GM12878 (cell line): ENCODE measurements around the gene PRMT7. TPM values are rescaled to one million over a fixed set of nuclear protein-coding genes. Genes with fewer than 3 reads are reported as not detected.

ENCODE experiments used
- ATAC-seq: fragments of 200-7000 bp; cut with Tn5 transposase; 3 replicates; pipeline ENCODE4 v1.9.1; 2020; ENCODE audit warnings: mild to moderate bottlenecking, moderate library complexity
- BruUV-seq: library from RNA; stranded (reverse); fragments of 400-500 nt; replicated peaks from 2 replicates; lab custom pipeline; 2021; lab: Mats Ljungman, UMichigan
- CTCF ChIA-PET: fragments of 300-600 bp; sonication (Branson Sonifier 250); formaldehyde crosslinking; extraction: SDS; loops from one replicate; lab custom pipeline; 2021; ENCODE audit warnings: inconsistent platforms; lab: Yijun Ruan, JAX
- POLR2A ChIA-PET: fragments of 350-600 bp; formaldehyde crosslinking; extraction: SDS; loops from one replicate; lab custom pipeline; 2021; ENCODE audit warnings: inconsistent platforms; lab: Charles Lee
- RAD21 ChIA-PET: fragments of 300-600 bp; sonication (Branson Sonifier 250); formaldehyde crosslinking; loops from one replicate; lab custom pipeline; 2023; ENCODE audit warnings: antibody characterized with exemption; ENCODE audit not compliant: unreplicated experiment; lab: Charles Lee
- SMC1A ChIA-PET: fragments of 300-600 bp; sonication (Branson Sonifier 250); formaldehyde crosslinking; loops from one replicate; lab custom pipeline; 2023; ENCODE audit not compliant: unreplicated experiment, uncharacterized antibody; lab: Charles Lee
- DNase-seq: peaks from one replicate; pipeline ENCODE4 v3.0.0-alpha.2; 2011; ENCODE audit warnings: low read depth, low spot score
- FAIRE-seq: peaks from 3 replicates; lab custom pipeline; 2011; peaks lifted over from hg19 to GRCh38; lab: Jason Lieb, UNC
- H2AFZ ChIP-seq: 2 replicates; pipeline ENCODE4 v1.6.0; 2011; ENCODE audit warnings: low read depth, low read length, control low read depth; ENCODE audit not compliant: control insufficient read depth
- H3K27ac ChIP-seq: 2 replicates; pipeline ENCODE4 v1.5.1; 2011; ENCODE audit warnings: control low read depth; ENCODE audit not compliant: control insufficient read depth, insufficient read depth
- H3K27me3 ChIP-seq, 2 experiments: replicated peaks in 1 of 2; 2 replicates each; pipeline versions ENCODE4 v1.6.0 to v1.6.1; 2011; ENCODE audit warnings: low read length in 1 of 2; ENCODE audit not compliant: control insufficient read depth in 2 of 2, insufficient read depth in 2 of 2
- H3K36me3 ChIP-seq, 2 experiments: 2 replicates each; pipeline ENCODE4 v1.5.1; 2011; ENCODE audit warnings: low read length in 1 of 2; ENCODE audit not compliant: control insufficient read depth in 2 of 2, insufficient read depth in 2 of 2
- H3K4me1 ChIP-seq: 2 replicates; pipeline ENCODE4 v1.6.1; 2011; ENCODE audit warnings: mild to moderate bottlenecking, low read length, moderate library complexity, mixed read lengths; ENCODE audit not compliant: control insufficient read depth, insufficient read depth
- H3K4me2 ChIP-seq: 2 replicates; pipeline ENCODE4 v1.6.0; 2011; ENCODE audit warnings: control low read depth; ENCODE audit not compliant: control insufficient read depth, insufficient read depth
- H3K4me3 ChIP-seq: fragments of 200-600 bp; sonication (generic); 2 replicates; pipeline ENCODE4 v1.5.1; 2016
- H3K79me2 ChIP-seq: 2 replicates; pipeline ENCODE4 v1.6.0; 2011; ENCODE audit warnings: low read length; ENCODE audit not compliant: control insufficient read depth, insufficient read depth
- H3K9ac ChIP-seq: 2 replicates; pipeline ENCODE4 v1.8.0; 2011; ENCODE audit warnings: low read length, control low read depth, mixed read lengths; ENCODE audit not compliant: control insufficient read depth, insufficient read depth
- H3K9me3 ChIP-seq: replicated peaks from 3 replicates; pipeline ENCODE4 v1.5.1; 2011; ENCODE audit warnings: mild to moderate bottlenecking, low read length; ENCODE audit not compliant: control insufficient read depth, insufficient read depth
- H4K20me1 ChIP-seq: 2 replicates; pipeline ENCODE4 v1.6.0; 2011; ENCODE audit not compliant: control insufficient read depth, insufficient read depth
- HDGF ChIP-seq: fragments of 450-650 bp; IDR thresholded peaks from 2 replicates; pipeline ENCODE4 v1.6.1; 2016; ENCODE audit warnings: antibody characterized with exemption
- KLF5 ChIP-seq: fragments of 450-650 bp; IDR thresholded peaks from 2 replicates; pipeline ENCODE4 v1.6.1; 2014; ENCODE audit warnings: mild to moderate bottlenecking; ENCODE audit not compliant: partially characterized antibody
- NBN ChIP-seq: fragments of 450-650 bp; IDR thresholded peaks from 2 replicates; pipeline ENCODE4 v1.6.1; 2016
- SMAD5 ChIP-seq: IDR thresholded peaks from 2 replicates; pipeline ENCODE4 v1.6.1; 2016; ENCODE audit warnings: antibody characterized with exemption, low read depth
- SRF ChIP-seq, 2 experiments: IDR thresholded peaks; 2 replicates each; pipeline ENCODE4 v1.6.1; 2011; ENCODE audit warnings: low read depth in 2 of 2, low read length in 2 of 2, mild to moderate bottlenecking in 1 of 2, moderate library complexity in 1 of 2
- TAF1 ChIP-seq: IDR thresholded peaks from 2 replicates; pipeline ENCODE4 v1.6.1; 2011; ENCODE audit warnings: mild to moderate bottlenecking, low read depth, low read length, borderline replicate concordance
- WGBS: methylation state at CpG from one replicate; pipeline ENCODE4 v1.1.6; 2016; ENCODE audit warnings: low lambda C conversion rate; ENCODE audit not compliant: insufficient replicate concordance, insufficient coverage; ENCODE audit errors: missing lambda C conversion rate; 5-methylcytosine and 5-hydroxymethylcytosine counted together
- in situ Hi-C: fragments of 300-500 bp; cut with MboI; formaldehyde crosslinking; loops from 9 replicates; pipeline ENCODE4 v1.14.3; 2018; ENCODE audit warnings: mixed read lengths
- intact Hi-C: fragments of 100-400 bp; cut with micrococcal nuclease; formaldehyde crosslinking; loops from one replicate; pipeline ENCODE4 v1.14.2; 2022; ENCODE audit not compliant: unreplicated experiment
- polyA plus RNA-seq, 11 experiments: library from polyadenylated mRNA; depleted of rRNA in 4 of 11; unstranded in 6 of 11; stranded (reverse) in 5 of 11; fragments of >200 nt; fragmentation: Nextera tagmentation in 4 of 11; fragmentation: Illumina TruSeq in 1 of 11; extraction: Ambion mirVana in 4 of 11; extraction: Trizol in 1 of 11; gene quantifications; 1 replicate in 1 of 11; 2 replicates in 10 of 11; pipeline versions ENCODE4 v1.2.1 to v1.2.3, GENCODE V29; 2011 to 2016; ENCODE audit warnings: inconsistent platforms in 2 of 11, missing spikeins in 2 of 11, low read depth in 1 of 11
- total RNA-seq, 4 experiments: library from RNA; depleted of rRNA in 3 of 4; stranded (reverse); fragments of >200 nt in 3 of 4; fragmentation: Illumina TruSeq in 1 of 4; extraction: Trizol in 1 of 4; gene quantifications; 2 replicates each; pipeline versions ENCODE4 v1.2.1 to v1.2.3, GENCODE V29; 2013 to 2021
- TF ChIP-seq, protein P1 (sequence below): fragments of 450-650 bp; IDR thresholded peaks from 2 replicates; pipeline ENCODE4 v1.6.1; 2017; ENCODE audit warnings: mild to moderate bottlenecking, low read depth, inconsistent platforms; ENCODE audit not compliant: poor library complexity, severe bottlenecking
- TF ChIP-seq, protein P2 (sequence below): fragments of 450-650 bp; IDR thresholded peaks from 2 replicates; pipeline ENCODE4 v1.6.1; 2017; ENCODE audit warnings: low read depth, mild to moderate bottlenecking, moderate library complexity
- TF ChIP-seq, protein P3 (sequence below): fragments of 450-650 bp; IDR thresholded peaks from 2 replicates; pipeline ENCODE4 v1.6.1; 2016; ENCODE audit warnings: mild to moderate bottlenecking
- TF ChIP-seq, protein P4 (sequence below): fragments of 450-650 bp; IDR thresholded peaks from 2 replicates; pipeline ENCODE4 v1.6.1; 2016; ENCODE audit warnings: mild to moderate bottlenecking

Gene PRMT7
- total and polyA plus RNA-seq, 10 of the 15 experiments (the other 5 are each of a cell fraction or from before 2014, with no cell fraction given): 5.1 to 56.1 (median 42.0) TPM

DNA sequence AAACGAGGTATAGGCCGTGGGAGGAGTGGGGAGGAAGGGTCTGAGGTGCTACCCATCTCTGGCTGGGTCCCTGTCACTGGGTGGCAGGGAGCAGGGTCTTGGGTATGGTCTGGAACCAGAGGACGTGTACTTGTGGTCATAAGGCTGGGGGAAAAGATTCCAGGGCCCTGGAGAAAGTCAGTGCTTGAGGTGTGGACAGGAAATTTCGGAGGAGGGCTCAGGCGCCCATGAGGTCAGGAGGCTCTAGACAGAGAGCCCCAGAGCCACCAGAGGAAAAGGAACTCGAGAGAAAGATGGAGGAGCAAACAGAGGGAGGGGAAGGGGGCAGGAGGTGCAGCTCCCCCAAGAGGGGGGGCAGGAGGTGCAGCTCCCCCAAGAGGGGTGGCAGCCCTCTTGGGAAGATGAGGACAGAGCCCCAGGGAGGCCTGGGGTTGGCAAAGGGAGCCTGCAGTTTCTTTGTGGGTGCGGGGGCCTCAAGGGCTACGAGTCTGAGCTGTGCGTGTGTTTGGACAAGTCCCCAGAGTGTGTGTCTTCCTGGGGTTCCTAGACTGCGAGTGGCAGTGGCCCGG is 47.2 kb upstream of the PRMT7 start:
- Histone ChIP-seq H3K9ac (peak overlapping the region; percentile 87), H3K9me3 (no peaks in the 10 kb centered on the region), H3K4me1 (peaks cover 15% of the 10 kb centered on the region), H3K36me3 (peaks cover 5 to 6% of the 10 kb centered on the region in 2 experiments; a peak in 2 of 4 replicates), H4K20me1 (no peaks in the 10 kb centered on the region)
- BruUV-seq: no TSS peak
- WGBS: 31% methylated on average over 11 of the region's 11 CpGs
- CTCF ChIA-PET: interaction anchor here (0.7 to 9.0 kb wide), 25 partner anchors 8 to 272 kb away, joined by 3 to 747 read pairs (median 8); partner anchors contain the start of genes PLA2G15, PRMT7 and SLC7A6OS
- FAIRE-seq (no peak), DNase-seq (no peak)
- no peak for TF ChIP-seq SMAD5
- TF ChIP-seq, protein P1, sequence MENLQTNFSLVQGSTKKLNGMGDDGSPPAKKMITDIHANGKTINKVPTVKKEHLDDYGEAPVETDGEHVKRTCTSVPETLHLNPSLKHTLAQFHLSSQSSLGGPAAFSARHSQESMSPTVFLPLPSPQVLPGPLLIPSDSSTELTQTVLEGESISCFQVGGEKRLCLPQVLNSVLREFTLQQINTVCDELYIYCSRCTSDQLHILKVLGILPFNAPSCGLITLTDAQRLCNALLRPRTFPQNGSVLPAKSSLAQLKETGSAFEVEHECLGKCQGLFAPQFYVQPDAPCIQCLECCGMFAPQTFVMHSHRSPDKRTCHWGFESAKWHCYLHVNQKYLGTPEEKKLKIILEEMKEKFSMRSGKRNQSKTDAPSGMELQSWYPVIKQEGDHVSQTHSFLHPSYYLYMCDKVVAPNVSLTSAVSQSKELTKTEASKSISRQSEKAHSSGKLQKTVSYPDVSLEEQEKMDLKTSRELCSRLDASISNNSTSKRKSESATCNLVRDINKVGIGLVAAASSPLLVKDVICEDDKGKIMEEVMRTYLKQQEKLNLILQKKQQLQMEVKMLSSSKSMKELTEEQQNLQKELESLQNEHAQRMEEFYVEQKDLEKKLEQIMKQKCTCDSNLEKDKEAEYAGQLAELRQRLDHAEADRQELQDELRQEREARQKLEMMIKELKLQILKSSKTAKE: no peak
- TF ChIP-seq KLF5: no peak
- TF ChIP-seq, protein P2, sequence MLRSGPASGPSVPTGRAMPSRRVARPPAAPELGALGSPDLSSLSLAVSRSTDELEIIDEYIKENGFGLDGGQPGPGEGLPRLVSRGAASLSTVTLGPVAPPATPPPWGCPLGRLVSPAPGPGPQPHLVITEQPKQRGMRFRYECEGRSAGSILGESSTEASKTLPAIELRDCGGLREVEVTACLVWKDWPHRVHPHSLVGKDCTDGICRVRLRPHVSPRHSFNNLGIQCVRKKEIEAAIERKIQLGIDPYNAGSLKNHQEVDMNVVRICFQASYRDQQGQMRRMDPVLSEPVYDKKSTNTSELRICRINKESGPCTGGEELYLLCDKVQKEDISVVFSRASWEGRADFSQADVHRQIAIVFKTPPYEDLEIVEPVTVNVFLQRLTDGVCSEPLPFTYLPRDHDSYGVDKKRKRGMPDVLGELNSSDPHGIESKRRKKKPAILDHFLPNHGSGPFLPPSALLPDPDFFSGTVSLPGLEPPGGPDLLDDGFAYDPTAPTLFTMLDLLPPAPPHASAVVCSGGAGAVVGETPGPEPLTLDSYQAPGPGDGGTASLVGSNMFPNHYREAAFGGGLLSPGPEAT: peak; percentile 13; the same call in 1 of the 2 replicates
- peak; percentile 92 for TF ChIP-seq HDGF
- TF ChIP-seq SRF (IDR thresholded peaks at IDR 0.05; ENCODE audit: low read depth in 2 of 2, low read length in 2 of 2): no peak
- TF ChIP-seq NBN: peak; percentile 65; the same call in 1 of the 2 replicates
- 0 out of 2 replicates have a peak, but pooled peaks have one; percentile 47 for TF ChIP-seq TAF1
- TF ChIP-seq, protein P3, sequence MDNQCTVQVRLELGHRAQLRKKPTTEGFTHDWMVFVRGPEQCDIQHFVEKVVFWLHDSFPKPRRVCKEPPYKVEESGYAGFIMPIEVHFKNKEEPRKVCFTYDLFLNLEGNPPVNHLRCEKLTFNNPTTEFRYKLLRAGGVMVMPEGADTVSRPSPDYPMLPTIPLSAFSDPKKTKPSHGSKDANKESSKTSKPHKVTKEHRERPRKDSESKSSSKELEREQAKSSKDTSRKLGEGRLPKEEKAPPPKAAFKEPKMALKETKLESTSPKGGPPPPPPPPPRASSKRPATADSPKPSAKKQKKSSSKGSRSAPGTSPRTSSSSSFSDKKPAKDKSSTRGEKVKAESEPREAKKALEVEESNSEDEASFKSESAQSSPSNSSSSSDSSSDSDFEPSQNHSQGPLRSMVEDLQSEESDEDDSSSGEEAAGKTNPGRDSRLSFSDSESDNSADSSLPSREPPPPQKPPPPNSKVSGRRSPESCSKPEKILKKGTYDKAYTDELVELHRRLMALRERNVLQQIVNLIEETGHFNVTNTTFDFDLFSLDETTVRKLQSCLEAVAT: peak; percentile 61; the same call in 1 of the 2 replicates
- TF ChIP-seq, protein P4, sequence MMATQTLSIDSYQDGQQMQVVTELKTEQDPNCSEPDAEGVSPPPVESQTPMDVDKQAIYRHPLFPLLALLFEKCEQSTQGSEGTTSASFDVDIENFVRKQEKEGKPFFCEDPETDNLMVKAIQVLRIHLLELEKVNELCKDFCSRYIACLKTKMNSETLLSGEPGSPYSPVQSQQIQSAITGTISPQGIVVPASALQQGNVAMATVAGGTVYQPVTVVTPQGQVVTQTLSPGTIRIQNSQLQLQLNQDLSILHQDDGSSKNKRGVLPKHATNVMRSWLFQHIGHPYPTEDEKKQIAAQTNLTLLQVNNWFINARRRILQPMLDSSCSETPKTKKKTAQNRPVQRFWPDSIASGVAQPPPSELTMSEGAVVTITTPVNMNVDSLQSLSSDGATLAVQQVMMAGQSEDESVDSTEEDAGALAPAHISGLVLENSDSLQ: 0 out of 2 replicates have a peak, but pooled peaks have one; percentile 45
- TF ChIP-seq, all 136 proteins: peak for 6
- H3K4me2 ChIP-seq: peak overlapping the region; percentile 52
- H3K79me2 ChIP-seq: peaks cover 52% of the 10 kb centered on the region
- in situ Hi-C loops: no loop called here
- H3K27me3 ChIP-seq: no peaks in the 10 kb centered on the region
- ATAC-seq: peak; percentile 6; the same call in 2 of the 3 replicates
- POLR2A ChIA-PET: interaction anchor here (0.5 to 4.7 kb wide), 15 partner anchors 9 to 404 kb away, joined by 3 to 58 read pairs (median 6); partner anchors contain the start of genes PRMT7 and SLC7A6OS
- peak overlapping the region; percentile 85 for H3K27ac ChIP-seq
- H2AFZ ChIP-seq: peak overlapping the region; percentile 94
- peak overlapping the region; percentile 87 for H3K4me3 ChIP-seq
- RAD21 ChIA-PET: interaction anchor here (0.7 to 10.2 kb wide), 18 partner anchors 9 to 153 kb away, joined by 3 to 399 read pairs (median 4); partner anchors contain the start of genes PRMT7 and SLC7A6OS
- SMC1A ChIA-PET: interaction anchor here (0.8 to 18.5 kb wide), 18 partner anchors 15 to 206 kb away, joined by 3 to 253 read pairs (median 4); partner anchors contain the start of genes PRMT7 and SLC7A6OS
- intact Hi-C loops: loop anchor here (1.0 to 5.0 kb wide), 3 partner anchors 26 to 249 kb away; partner anchors contain the start of genes PRMT7 and SLC7A6OS
